HepG2 (cell line): ENCODE data around the gene TMEM229B. TPM values are rescaled to one million over a fixed set of nuclear protein-coding genes. Genes with fewer than 3 reads are reported as not detected.

ENCODE experiments used
- SIN3B ChIP-seq: fragments of 150-350 bp; IDR thresholded peaks from 2 replicates; pipeline ENCODE4 v1.6.1; 2014; ENCODE audit warnings: low read length
- ZNF432 ChIP-seq: sonication (generic); formaldehyde crosslinking; IDR thresholded peaks from 2 replicates; pipeline ENCODE4 v1.5.0; 2020; ENCODE audit warnings: missing genetic modification reagents, mild to moderate bottlenecking, borderline replicate concordance
- polyA plus RNA-seq, 8 experiments: library from polyadenylated mRNA; depleted of rRNA in 3 of 8; stranded (reverse) in 7 of 8; unstranded in 1 of 8; fragments of >200 nt; fragmentation: Illumina TruSeq in 4 of 8; extraction: Trizol in 4 of 8; gene quantifications; 2 replicates each; pipeline versions ENCODE4 v1.2.1 to v1.2.3, GENCODE V29; 2011 to 2016; ENCODE audit warnings: low read depth in 4 of 8, missing spikeins in 1 of 8, mixed read lengths in 1 of 8; ENCODE audit not compliant: insufficient read depth in 1 of 8
- total RNA-seq, 5 experiments: library from RNA; depleted of rRNA; stranded (reverse); fragments of >200 nt; fragmentation: Illumina TruSeq; extraction: Trizol; gene quantifications; 2 replicates each; pipeline ENCODE4 v1.2.3, GENCODE V29; 2016; ENCODE audit warnings: low read depth in 1 of 5
- TF ChIP-seq, protein P1 (sequence below): sonication (generic); formaldehyde crosslinking; IDR thresholded peaks from 2 replicates; pipeline ENCODE4 v1.9.0; 2021; ENCODE audit warnings: mild to moderate bottlenecking, missing genetic modification reagents
- TF ChIP-seq, protein P2 (sequence below): sonication (generic); formaldehyde crosslinking; IDR thresholded peaks from 2 replicates; pipeline ENCODE4 v1.5.1; 2020; ENCODE audit warnings: mild to moderate bottlenecking, moderate library complexity, missing genetic modification reagents
- TF ChIP-seq, protein P3 (sequence below): sonication (generic); formaldehyde crosslinking; IDR thresholded peaks from 2 replicates; pipeline ENCODE4 v1.8.1; 2023; ENCODE audit warnings: mild to moderate bottlenecking, missing genetic modification reagents

The TMEM229B gene
- total and polyA plus RNA-seq, 2 of the 13 experiments (the other 11 are each of a cell fraction or from before 2014, with no cell fraction given), result 0.69 to 1.1 TPM

DNA sequence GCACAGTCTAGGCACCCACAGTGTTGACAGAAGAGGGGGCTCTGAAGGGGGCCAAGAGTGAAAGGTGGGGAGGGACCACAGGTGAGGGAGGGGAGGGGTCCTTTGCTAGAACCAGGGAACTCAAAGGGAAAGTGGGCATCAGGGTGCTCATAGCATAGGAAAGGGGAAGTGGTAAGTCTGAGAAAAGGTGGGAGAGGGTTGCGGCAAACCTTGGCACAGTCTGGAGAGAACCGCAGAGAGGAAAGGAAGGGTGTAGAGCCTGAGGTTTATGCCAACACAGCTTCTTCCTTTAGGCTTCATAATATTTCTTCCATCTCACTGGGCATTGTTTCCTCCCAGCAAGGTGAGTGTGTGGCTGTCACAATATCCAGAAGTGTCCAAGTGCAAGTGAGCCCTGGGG, 65.1 kb downstream of the TMEM229B start (continued):
- TF ChIP-seq, protein P1, sequence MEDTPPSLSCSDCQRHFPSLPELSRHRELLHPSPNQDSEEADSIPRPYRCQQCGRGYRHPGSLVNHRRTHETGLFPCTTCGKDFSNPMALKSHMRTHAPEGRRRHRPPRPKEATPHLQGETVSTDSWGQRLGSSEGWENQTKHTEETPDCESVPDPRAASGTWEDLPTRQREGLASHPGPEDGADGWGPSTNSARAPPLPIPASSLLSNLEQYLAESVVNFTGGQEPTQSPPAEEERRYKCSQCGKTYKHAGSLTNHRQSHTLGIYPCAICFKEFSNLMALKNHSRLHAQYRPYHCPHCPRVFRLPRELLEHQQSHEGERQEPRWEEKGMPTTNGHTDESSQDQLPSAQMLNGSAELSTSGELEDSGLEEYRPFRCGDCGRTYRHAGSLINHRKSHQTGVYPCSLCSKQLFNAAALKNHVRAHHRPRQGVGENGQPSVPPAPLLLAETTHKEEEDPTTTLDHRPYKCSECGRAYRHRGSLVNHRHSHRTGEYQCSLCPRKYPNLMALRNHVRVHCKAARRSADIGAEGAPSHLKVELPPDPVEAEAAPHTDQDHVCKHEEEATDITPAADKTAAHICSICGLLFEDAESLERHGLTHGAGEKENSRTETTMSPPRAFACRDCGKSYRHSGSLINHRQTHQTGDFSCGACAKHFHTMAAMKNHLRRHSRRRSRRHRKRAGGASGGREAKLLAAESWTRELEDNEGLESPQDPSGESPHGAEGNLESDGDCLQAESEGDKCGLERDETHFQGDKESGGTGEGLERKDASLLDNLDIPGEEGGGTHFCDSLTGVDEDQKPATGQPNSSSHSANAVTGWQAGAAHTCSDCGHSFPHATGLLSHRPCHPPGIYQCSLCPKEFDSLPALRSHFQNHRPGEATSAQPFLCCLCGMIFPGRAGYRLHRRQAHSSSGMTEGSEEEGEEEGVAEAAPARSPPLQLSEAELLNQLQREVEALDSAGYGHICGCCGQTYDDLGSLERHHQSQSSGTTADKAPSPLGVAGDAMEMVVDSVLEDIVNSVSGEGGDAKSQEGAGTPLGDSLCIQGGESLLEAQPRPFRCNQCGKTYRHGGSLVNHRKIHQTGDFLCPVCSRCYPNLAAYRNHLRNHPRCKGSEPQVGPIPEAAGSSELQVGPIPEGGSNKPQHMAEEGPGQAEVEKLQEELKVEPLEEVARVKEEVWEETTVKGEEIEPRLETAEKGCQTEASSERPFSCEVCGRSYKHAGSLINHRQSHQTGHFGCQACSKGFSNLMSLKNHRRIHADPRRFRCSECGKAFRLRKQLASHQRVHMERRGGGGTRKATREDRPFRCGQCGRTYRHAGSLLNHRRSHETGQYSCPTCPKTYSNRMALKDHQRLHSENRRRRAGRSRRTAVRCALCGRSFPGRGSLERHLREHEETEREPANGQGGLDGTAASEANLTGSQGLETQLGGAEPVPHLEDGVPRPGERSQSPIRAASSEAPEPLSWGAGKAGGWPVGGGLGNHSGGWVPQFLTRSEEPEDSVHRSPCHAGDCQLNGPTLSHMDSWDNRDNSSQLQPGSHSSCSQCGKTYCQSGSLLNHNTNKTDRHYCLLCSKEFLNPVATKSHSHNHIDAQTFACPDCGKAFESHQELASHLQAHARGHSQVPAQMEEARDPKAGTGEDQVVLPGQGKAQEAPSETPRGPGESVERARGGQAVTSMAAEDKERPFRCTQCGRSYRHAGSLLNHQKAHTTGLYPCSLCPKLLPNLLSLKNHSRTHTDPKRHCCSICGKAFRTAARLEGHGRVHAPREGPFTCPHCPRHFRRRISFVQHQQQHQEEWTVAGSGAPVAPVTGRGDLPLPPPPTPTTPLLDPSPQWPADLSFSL, result no peak
- TF ChIP-seq, protein P2, sequence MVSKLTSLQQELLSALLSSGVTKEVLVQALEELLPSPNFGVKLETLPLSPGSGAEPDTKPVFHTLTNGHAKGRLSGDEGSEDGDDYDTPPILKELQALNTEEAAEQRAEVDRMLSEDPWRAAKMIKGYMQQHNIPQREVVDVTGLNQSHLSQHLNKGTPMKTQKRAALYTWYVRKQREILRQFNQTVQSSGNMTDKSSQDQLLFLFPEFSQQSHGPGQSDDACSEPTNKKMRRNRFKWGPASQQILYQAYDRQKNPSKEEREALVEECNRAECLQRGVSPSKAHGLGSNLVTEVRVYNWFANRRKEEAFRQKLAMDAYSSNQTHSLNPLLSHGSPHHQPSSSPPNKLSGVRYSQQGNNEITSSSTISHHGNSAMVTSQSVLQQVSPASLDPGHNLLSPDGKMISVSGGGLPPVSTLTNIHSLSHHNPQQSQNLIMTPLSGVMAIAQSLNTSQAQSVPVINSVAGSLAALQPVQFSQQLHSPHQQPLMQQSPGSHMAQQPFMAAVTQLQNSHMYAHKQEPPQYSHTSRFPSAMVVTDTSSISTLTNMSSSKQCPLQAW (CRISPR knock-in tag), result no peak
- TF ChIP-seq, protein P3, sequence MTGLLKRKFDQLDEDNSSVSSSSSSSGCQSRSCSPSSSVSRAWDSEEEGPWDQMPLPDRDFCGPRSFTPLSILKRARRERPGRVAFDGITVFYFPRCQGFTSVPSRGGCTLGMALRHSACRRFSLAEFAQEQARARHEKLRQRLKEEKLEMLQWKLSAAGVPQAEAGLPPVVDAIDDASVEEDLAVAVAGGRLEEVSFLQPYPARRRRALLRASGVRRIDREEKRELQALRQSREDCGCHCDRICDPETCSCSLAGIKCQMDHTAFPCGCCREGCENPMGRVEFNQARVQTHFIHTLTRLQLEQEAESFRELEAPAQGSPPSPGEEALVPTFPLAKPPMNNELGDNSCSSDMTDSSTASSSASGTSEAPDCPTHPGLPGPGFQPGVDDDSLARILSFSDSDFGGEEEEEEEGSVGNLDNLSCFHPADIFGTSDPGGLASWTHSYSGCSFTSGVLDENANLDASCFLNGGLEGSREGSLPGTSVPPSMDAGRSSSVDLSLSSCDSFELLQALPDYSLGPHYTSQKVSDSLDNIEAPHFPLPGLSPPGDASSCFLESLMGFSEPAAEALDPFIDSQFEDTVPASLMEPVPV (CRISPR knock-in tag), result no peak
- TF ChIP-seq SIN3B, result no peak
- TF ChIP-seq ZNF432 (CRISPR knock-in tag), result no peak
